HG02588 (cell line): ENCODE data around the gene PRR33.
"Not testable (repeated sequence)": the region's sequence is repeated elsewhere in the genome, so short reads cannot be mapped to it uniquely, and the experiment has no call there.

Experiments used
- ATAC-seq: cut with Tn5 transposase; IDR thresholded peaks from one replicate; pipeline ENCODE4 v1.9.1; 2021; ENCODE audit warnings: mild to moderate bottlenecking, moderate library complexity; ENCODE audit not compliant: unreplicated experiment

The PRR33 gene

GRCh38 chr11:1891831-1892115, at the start of gene PRR33:
Gene PRR33 (minus strand): TSS chr11:1891895. CDS start chr11:1890584, 1,311 bp downstream.
- ATAC-seq = no peak

GRCh38 chr11:1939788-1940187, 48.1 kb upstream of the PRR33 start:
- ATAC-seq = not testable (repeated sequence)

GRCh38 chr11:1939006-1939625, 47.4 kb upstream of the PRR33 start:
- ATAC-seq = no peak

- ATAC-seq = no peak
Observed at GRCh38 chr11:1938343-1939005, 46.8 kb upstream of the PRR33 start.

- ATAC-seq = no peak
Observed at GRCh38 chr11:1937616-1938342, 46.1 kb upstream of the PRR33 start.

- no peak for ATAC-seq
Observed at GRCh38 chr11:1936781-1937615, 45.3 kb upstream of the PRR33 start.

GRCh38 chr11:1936072-1936780, 44.5 kb upstream of the PRR33 start:
- ATAC-seq = no peak

GRCh38 chr11:1935156-1936071, 43.7 kb upstream of the PRR33 start:
- ATAC-seq = no peak

GRCh38 chr11:1934335-1935155, 42.9 kb upstream of the PRR33 start:
- ATAC-seq = no peak

- ATAC-seq = no peak
Observed at GRCh38 chr11:1933416-1934334, 42.0 kb upstream of the PRR33 start.

- no peak for ATAC-seq
Observed at GRCh38 chr11:1932681-1933080, 41.0 kb upstream of the PRR33 start.

- ATAC-seq = no peak
Observed at GRCh38 chr11:1932105-1932480, 40.4 kb upstream of the PRR33 start.

GRCh38 chr11:1931341-1932104, 39.8 kb upstream of the PRR33 start:
- ATAC-seq = no peak

- no peak for ATAC-seq
Observed at GRCh38 chr11:1930462-1930830, 38.8 kb upstream of the PRR33 start.

- no peak for ATAC-seq
Observed at GRCh38 chr11:1929621-1930461, 38.1 kb upstream of the PRR33 start.

GRCh38 chr11:1928891-1929541, 37.3 kb upstream of the PRR33 start:
- ATAC-seq = no peak
